Measurements from ENCODE around the gene MAP3K5.

The MAP3K5 gene

DNA sequence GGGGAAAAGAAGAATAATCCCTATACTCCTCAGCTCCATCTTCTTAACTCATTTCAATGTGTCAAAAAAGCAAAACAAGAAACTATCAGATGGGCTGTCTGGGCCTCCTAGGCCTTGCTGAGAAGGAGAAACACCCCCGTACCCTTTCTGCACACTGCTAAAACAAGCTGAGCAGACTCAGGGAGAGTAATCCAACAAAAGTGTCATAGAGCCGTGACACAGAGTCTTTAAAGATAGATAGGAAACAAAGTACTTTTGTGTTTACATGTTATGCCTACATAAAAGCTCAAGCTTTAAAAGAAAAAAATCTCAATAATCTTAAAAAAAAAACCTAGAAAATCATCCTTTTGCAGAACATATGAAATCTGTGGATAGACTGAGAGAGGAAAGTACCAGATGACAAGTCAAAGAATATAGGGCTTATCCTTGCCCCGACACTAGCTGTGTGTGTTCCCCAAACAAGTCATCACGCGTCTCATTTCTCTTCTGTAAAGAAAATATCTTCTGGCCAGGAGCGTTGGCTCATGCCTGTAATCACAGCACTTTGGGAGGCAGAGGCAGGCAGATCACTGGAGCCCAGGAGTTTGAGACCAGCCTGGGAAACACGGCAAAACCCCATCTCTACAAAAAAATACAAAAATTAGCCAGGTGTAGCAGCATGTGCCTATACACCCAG lies 81.3 kb downstream of the MAP3K5 start:
- no peak for ATAC-seq

DNA sequence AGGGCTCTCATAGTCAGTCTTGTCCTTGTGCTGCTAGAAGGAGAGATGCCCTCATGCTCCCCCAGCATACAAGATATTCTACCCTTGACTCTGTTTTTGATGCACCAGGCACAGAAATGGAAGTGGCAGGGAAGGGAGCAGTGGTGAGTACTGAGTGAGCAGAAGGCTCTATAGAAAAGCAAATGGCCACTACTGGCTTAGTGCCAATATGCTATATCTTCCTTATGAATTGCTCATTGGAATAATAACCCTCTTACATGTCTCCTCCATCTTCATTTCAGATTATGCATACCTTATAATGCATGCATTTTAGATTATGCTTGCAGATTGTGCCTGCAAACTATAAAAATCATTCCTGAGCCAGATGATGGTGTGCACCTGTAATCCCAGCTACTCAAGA lies 82.8 kb downstream of the MAP3K5 start:
- no peak for TF ChIP-seq ISL1 (CRISPR knock-in tag; IDR thresholded peaks at IDR 0.05)
- TF ChIP-seq, protein P1, sequence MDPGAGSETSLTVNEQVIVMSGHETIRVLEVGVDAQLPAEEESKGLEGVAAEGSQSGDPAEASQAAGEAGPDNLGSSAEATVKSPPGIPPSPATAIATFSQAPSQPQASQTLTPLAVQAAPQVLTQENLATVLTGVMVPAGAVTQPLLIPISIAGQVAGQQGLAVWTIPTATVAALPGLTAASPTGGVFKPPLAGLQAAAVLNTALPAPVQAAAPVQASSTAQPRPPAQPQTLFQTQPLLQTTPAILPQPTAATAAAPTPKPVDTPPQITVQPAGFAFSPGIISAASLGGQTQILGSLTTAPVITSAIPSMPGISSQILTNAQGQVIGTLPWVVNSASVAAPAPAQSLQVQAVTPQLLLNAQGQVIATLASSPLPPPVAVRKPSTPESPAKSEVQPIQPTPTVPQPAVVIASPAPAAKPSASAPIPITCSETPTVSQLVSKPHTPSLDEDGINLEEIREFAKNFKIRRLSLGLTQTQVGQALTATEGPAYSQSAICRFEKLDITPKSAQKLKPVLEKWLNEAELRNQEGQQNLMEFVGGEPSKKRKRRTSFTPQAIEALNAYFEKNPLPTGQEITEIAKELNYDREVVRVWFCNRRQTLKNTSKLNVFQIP (CRISPR knock-in tag; IDR thresholded peaks at IDR 0.05; ENCODE audit: borderline replicate concordance, low read depth), result no peak
- TF ChIP-seq, protein P2, sequence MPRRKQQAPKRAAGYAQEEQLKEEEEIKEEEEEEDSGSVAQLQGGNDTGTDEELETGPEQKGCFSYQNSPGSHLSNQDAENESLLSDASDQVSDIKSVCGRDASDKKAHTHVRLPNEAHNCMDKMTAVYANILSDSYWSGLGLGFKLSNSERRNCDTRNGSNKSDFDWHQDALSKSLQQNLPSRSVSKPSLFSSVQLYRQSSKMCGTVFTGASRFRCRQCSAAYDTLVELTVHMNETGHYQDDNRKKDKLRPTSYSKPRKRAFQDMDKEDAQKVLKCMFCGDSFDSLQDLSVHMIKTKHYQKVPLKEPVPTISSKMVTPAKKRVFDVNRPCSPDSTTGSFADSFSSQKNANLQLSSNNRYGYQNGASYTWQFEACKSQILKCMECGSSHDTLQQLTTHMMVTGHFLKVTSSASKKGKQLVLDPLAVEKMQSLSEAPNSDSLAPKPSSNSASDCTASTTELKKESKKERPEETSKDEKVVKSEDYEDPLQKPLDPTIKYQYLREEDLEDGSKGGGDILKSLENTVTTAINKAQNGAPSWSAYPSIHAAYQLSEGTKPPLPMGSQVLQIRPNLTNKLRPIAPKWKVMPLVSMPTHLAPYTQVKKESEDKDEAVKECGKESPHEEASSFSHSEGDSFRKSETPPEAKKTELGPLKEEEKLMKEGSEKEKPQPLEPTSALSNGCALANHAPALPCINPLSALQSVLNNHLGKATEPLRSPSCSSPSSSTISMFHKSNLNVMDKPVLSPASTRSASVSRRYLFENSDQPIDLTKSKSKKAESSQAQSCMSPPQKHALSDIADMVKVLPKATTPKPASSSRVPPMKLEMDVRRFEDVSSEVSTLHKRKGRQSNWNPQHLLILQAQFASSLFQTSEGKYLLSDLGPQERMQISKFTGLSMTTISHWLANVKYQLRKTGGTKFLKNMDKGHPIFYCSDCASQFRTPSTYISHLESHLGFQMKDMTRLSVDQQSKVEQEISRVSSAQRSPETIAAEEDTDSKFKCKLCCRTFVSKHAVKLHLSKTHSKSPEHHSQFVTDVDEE (CRISPR knock-in tag; IDR thresholded peaks at IDR 0.05), result no peak
- TF ChIP-seq ZC3H10 (CRISPR knock-in tag; IDR thresholded peaks at IDR 0.05), result no peak
- no peak for TF ChIP-seq TOX (CRISPR knock-in tag; IDR thresholded peaks at IDR 0.05; ENCODE audit: borderline replicate concordance)
- ATAC-seq, result no peak

More for the DNA sequence above, 81.3 kb downstream of the MAP3K5 start:
- TF ChIP-seq, protein P2 (CRISPR knock-in tag; IDR thresholded peaks at IDR 0.05), result no peak
- TF ChIP-seq BACH2 (CRISPR knock-in tag; IDR thresholded peaks at IDR 0.05; ENCODE audit: borderline replicate concordance), result no peak
- TF ChIP-seq, protein P3, sequence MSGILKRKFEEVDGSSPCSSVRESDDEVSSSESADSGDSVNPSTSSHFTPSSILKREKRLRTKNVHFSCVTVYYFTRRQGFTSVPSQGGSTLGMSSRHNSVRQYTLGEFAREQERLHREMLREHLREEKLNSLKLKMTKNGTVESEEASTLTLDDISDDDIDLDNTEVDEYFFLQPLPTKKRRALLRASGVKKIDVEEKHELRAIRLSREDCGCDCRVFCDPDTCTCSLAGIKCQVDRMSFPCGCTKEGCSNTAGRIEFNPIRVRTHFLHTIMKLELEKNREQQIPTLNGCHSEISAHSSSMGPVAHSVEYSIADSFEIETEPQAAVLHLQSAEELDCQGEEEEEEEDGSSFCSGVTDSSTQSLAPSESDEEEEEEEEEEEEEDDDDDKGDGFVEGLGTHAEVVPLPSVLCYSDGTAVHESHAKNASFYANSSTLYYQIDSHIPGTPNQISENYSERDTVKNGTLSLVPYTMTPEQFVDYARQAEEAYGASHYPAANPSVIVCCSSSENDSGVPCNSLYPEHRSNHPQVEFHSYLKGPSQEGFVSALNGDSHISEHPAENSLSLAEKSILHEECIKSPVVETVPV (CRISPR knock-in tag; IDR thresholded peaks at IDR 0.05), result no peak

DNA sequence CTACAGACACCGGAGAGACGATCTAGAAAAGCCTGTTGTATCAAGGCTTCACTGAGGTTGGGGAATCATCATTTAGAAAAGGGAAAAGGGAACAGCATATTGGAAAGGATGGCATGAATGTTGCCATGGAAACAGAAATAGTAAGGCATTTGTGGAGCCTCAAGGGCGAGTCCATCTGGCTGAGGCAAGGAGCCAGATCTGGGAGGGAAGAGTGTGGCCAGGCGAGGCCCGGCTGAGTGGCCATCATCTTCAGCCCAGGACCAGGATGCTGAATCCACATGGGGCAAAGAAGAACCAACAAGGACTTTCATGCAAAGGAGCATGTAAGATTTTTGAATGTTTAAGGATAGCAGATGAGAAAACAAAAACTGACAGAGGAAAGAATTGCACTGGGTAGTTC lies 85.8 kb downstream of the MAP3K5 start:
- no peak for ATAC-seq
- TF ChIP-seq ZFP3 (CRISPR knock-in tag; IDR thresholded peaks at IDR 0.05) (no peak), ZC3H10 (CRISPR knock-in tag; IDR thresholded peaks at IDR 0.05) (no peak), ZNF70 (CRISPR knock-in tag; IDR thresholded peaks at IDR 0.05) (no peak), CSDC2 (CRISPR knock-in tag; IDR thresholded peaks at IDR 0.05) (no peak), TCF4 (CRISPR knock-in tag; IDR thresholded peaks at IDR 0.05; ENCODE audit: borderline replicate concordance) (no peak), ZNF8 (CRISPR knock-in tag; IDR thresholded peaks at IDR 0.05) (no peak), ZNF565 (CRISPR knock-in tag; conservative IDR thresholded peaks at IDR 0.05; ENCODE audit: low read depth) (no peak), SNAI2 (CRISPR knock-in tag; IDR thresholded peaks at IDR 0.05) (no peak), GLIS3 (CRISPR knock-in tag; IDR thresholded peaks at IDR 0.05) (no peak)
- TF ChIP-seq, protein P4, sequence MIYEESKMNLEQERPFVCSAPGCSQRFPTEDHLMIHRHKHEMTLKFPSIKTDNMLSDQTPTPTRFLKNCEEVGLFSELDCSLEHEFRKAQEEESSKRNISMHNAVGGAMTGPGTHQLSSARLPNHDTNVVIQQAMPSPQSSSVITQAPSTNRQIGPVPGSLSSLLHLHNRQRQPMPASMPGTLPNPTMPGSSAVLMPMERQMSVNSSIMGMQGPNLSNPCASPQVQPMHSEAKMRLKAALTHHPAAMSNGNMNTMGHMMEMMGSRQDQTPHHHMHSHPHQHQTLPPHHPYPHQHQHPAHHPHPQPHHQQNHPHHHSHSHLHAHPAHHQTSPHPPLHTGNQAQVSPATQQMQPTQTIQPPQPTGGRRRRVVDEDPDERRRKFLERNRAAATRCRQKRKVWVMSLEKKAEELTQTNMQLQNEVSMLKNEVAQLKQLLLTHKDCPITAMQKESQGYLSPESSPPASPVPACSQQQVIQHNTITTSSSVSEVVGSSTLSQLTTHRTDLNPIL (CRISPR knock-in tag; IDR thresholded peaks at IDR 0.05; ENCODE audit: low read depth), result no peak
- TF ChIP-seq, protein P3 (CRISPR knock-in tag; IDR thresholded peaks at IDR 0.05), result no peak
- TF ChIP-seq, protein P2 (CRISPR knock-in tag; IDR thresholded peaks at IDR 0.05), result no peak
- TF ChIP-seq, protein P1 (CRISPR knock-in tag; IDR thresholded peaks at IDR 0.05; ENCODE audit: borderline replicate concordance, low read depth), result no peak
